H9 (cell line): Measurements from ENCODE around the gene STRIT1. TPM values are rescaled to one million over a fixed set of nuclear protein-coding genes. Genes with fewer than 3 reads are reported as not detected.

ENCODE experiments used
- DNase-seq: peaks from one replicate; pipeline ENCODE4 v3.0.0-alpha.2; 2017
- H2AFZ ChIP-seq: one replicate; pipeline ENCODE4 v1.6.1; 2013; ENCODE audit warnings: mild to moderate bottlenecking, low read length, control low read depth, moderate library complexity
- H2AK5ac ChIP-seq: 2 replicates; pipeline ENCODE4 v1.6.1; 2013; ENCODE audit warnings: low read length, control low read depth, mixed read lengths; ENCODE audit not compliant: insufficient read length
- H2BK120ac ChIP-seq: one replicate; pipeline ENCODE4 v1.6.1; 2013; ENCODE audit warnings: low read depth, mild to moderate bottlenecking, low read length, control low read depth, inconsistent platforms; ENCODE audit not compliant: poor library complexity, severe bottlenecking
- H2BK12ac ChIP-seq: 2 replicates; pipeline ENCODE4 v1.6.1; 2013; ENCODE audit warnings: low read length, control low read depth, mixed read lengths, low read depth; ENCODE audit not compliant: insufficient read length
- H2BK15ac ChIP-seq: 2 replicates; pipeline ENCODE4 v1.6.1; 2013; ENCODE audit warnings: low read depth, low read length, control low read depth
- H2BK20ac ChIP-seq: one replicate; pipeline ENCODE4 v1.6.1; 2013; ENCODE audit warnings: low read depth, mild to moderate bottlenecking, low read length, control low read depth, inconsistent platforms; ENCODE audit not compliant: poor library complexity, severe bottlenecking
- H2BK5ac ChIP-seq: 2 replicates; pipeline ENCODE4 v1.6.1; 2013; ENCODE audit warnings: low read length, control low read depth, mixed read lengths; ENCODE audit not compliant: insufficient read length
- H3K14ac ChIP-seq: 2 replicates; pipeline ENCODE4 v1.6.1; 2013; ENCODE audit warnings: low read length, control low read depth; ENCODE audit not compliant: insufficient read depth
- H3K18ac ChIP-seq: 2 replicates; pipeline ENCODE4 v1.6.1; 2013; ENCODE audit warnings: low read depth, mild to moderate bottlenecking, mixed read lengths, low read length, control low read depth; ENCODE audit not compliant: insufficient read length
- H3K23ac ChIP-seq: 2 replicates; pipeline ENCODE4 v1.6.1; 2013; ENCODE audit warnings: low read length, control low read depth, mixed read lengths, low read depth; ENCODE audit not compliant: insufficient read length
- H3K23me2 ChIP-seq: 2 replicates; pipeline ENCODE4 v1.6.1; 2013; ENCODE audit warnings: low read depth, mild to moderate bottlenecking, mixed read lengths, low read length, control low read depth; ENCODE audit not compliant: insufficient read length, poor library complexity, severe bottlenecking
- H3K27ac ChIP-seq: 2 replicates; pipeline ENCODE4 v1.5.1; 2013; ENCODE audit warnings: low read length, control low read depth, mixed read lengths, low read depth; ENCODE audit not compliant: insufficient read length
- H3K27me3 ChIP-seq: 2 replicates; pipeline ENCODE4 v1.6.1; 2013; ENCODE audit warnings: low read length, control low read depth, inconsistent platforms; ENCODE audit not compliant: insufficient read depth
- H3K4ac ChIP-seq: 2 replicates; pipeline ENCODE4 v1.6.1; 2013; ENCODE audit warnings: low read depth, mild to moderate bottlenecking, control low read depth, inconsistent platforms, low read length, moderate library complexity
- H3K4me1 ChIP-seq: 2 replicates; pipeline ENCODE4 v1.6.1; 2013; ENCODE audit warnings: low read length, control low read depth, inconsistent platforms; ENCODE audit not compliant: insufficient read depth
- H3K4me2 ChIP-seq: 2 replicates; pipeline ENCODE4 v1.6.1; 2013; ENCODE audit warnings: low read length, control low read depth, mixed read lengths; ENCODE audit not compliant: insufficient read length, insufficient read depth
- H3K56ac ChIP-seq: 2 replicates; pipeline ENCODE4 v1.6.1; 2013; ENCODE audit warnings: low read depth, mild to moderate bottlenecking, mixed read lengths, low read length, control low read depth; ENCODE audit not compliant: insufficient read length
- H3K79me1 ChIP-seq: 2 replicates; pipeline ENCODE4 v1.6.1; 2013; ENCODE audit warnings: low read depth, mild to moderate bottlenecking, moderate library complexity, low read length, control low read depth, inconsistent platforms; ENCODE audit not compliant: insufficient read depth, poor library complexity, severe bottlenecking
- H3K79me2 ChIP-seq: 2 replicates; pipeline ENCODE4 v1.6.1; 2013; ENCODE audit warnings: low read length, control low read depth, inconsistent platforms; ENCODE audit not compliant: insufficient read depth
- H3K9ac ChIP-seq: 2 replicates; pipeline ENCODE4 v1.6.1; 2013; ENCODE audit warnings: low read length, control low read depth, mixed read lengths; ENCODE audit not compliant: insufficient read length; ENCODE audit errors: extremely low read depth
- H3K9me3 ChIP-seq: one replicate; pipeline ENCODE4 v1.6.1; 2013; ENCODE audit warnings: low read depth, low read length, inconsistent platforms; ENCODE audit not compliant: control insufficient read depth
- H3T11ph ChIP-seq: one replicate; pipeline ENCODE4 v1.6.1; 2013; ENCODE audit warnings: mild to moderate bottlenecking, low read length, control low read depth, inconsistent platforms
- H4K20me1 ChIP-seq: one replicate; pipeline ENCODE4 v1.6.1; 2013; ENCODE audit not compliant: control insufficient read depth, insufficient read length, insufficient read depth
- H4K5ac ChIP-seq: 2 replicates; pipeline ENCODE4 v1.6.1; 2013; ENCODE audit warnings: low read depth, mild to moderate bottlenecking, mixed read lengths, low read length, control low read depth; ENCODE audit not compliant: insufficient read length
- H4K8ac ChIP-seq: replicated peaks from 2 replicates; pipeline ENCODE4 v1.6.1; 2013; ENCODE audit warnings: low read length, control low read depth, mixed read lengths, low read depth; ENCODE audit not compliant: insufficient read length
- H4K91ac ChIP-seq: 2 replicates; pipeline ENCODE4 v1.6.1; 2013; ENCODE audit warnings: low read depth, mild to moderate bottlenecking, moderate library complexity, mixed read lengths, low read length, control low read depth; ENCODE audit not compliant: insufficient read length
- H3K27ac Mint-ChIP-seq, 3 experiments: 2 replicates in 2 of 3; 3 replicates in 1 of 3; pipeline ENCODE4 v1.8.0; 2020 to 2021; ENCODE audit warnings: mixed read lengths in 3 of 3, mild to moderate bottlenecking in 1 of 3, moderate library complexity in 1 of 3
- H3K27me3 Mint-ChIP-seq: 2 replicates; pipeline ENCODE4 v1.8.0; 2021; ENCODE audit warnings: low read depth, mild to moderate bottlenecking, moderate library complexity, mixed read lengths
- H3K36me3 Mint-ChIP-seq, 3 experiments: 2 replicates in 2 of 3; 3 replicates in 1 of 3; pipeline ENCODE4 v1.8.0; 2020 to 2021; ENCODE audit warnings: low read depth in 3 of 3, mixed read lengths in 3 of 3; ENCODE audit not compliant: insufficient read depth in 1 of 3
- H3K4me1 Mint-ChIP-seq, 2 experiments: 2 replicates each; pipeline ENCODE4 v1.8.0; 2020; ENCODE audit warnings: mixed read lengths in 2 of 2
- H3K4me3 Mint-ChIP-seq, 2 experiments: 2 replicates in 1 of 2; 3 replicates in 1 of 2; pipeline ENCODE4 v1.8.0; 2020 to 2021; ENCODE audit warnings: mild to moderate bottlenecking in 2 of 2, mixed read lengths in 2 of 2, moderate library complexity in 1 of 2
- H3K9me3 Mint-ChIP-seq, 2 experiments: 2 replicates in 1 of 2; 3 replicates in 1 of 2; pipeline ENCODE4 v1.8.0; 2020; ENCODE audit warnings: mild to moderate bottlenecking in 2 of 2, mixed read lengths in 2 of 2, moderate library complexity in 1 of 2
- CTCF ChIP-seq: fragments of 200-600 bp; sonication (generic); conservative IDR thresholded peaks from 3 replicates; pipeline ENCODE4 v1.8.0; 2021; ENCODE audit warnings: antibody characterized with exemption, mild to moderate bottlenecking
- WGBS: extraction: QIAGEN DNeasy Blood & Tissue Kit; methylation state at CpG from one replicate; pipeline ENCODE4 v1.1.7; 2013; ENCODE audit warnings: missing lambda C conversion rate, low lambda C conversion rate, mixed read lengths; ENCODE audit not compliant: insufficient read length; ENCODE audit errors: extremely low coverage; 5-methylcytosine and 5-hydroxymethylcytosine counted together
- total RNA-seq: library from RNA; stranded (reverse); gene quantifications from 2 replicates; pipeline ENCODE4 v1.2.1, GENCODE V29; 2021

The STRIT1 gene
- total RNA-seq, 1 experiment from 2014 or later, result not detected

GRCh38 chr3:155252535-155252934 is 40.9 kb downstream of the STRIT1 start:
- Histone ChIP-seq H3K79me1 (no peaks in the 10 kb centered on the region), H2BK12ac (no peak overlapping the region), H4K91ac (no peak overlapping the region), H3K23ac (no peak overlapping the region), H4K8ac (no peak overlapping the region), H2BK15ac (no peak overlapping the region), H2BK5ac (no peak overlapping the region), H3K4ac (no peak overlapping the region), H2AFZ (no peak overlapping the region), H3K56ac (no peak overlapping the region), H3K27me3 (no peaks in the 10 kb centered on the region), H3K4me1 (no peaks in the 10 kb centered on the region), H3K9me3 (no peaks in the 10 kb centered on the region), H3K79me2 (no peaks in the 10 kb centered on the region), H2AK5ac (no peak overlapping the region), H3T11ph (no peak overlapping the region), H3K4me2 (no peak overlapping the region), H3K23me2 (no peaks in the 10 kb centered on the region), H4K20me1 (no peaks in the 10 kb centered on the region), H2BK120ac (no peak overlapping the region), H3K14ac (no peak overlapping the region; the same call in 1 of the 2 replicates), H3K9ac (no peak overlapping the region), H4K5ac (no peak overlapping the region), H3K27ac (no peak overlapping the region), H2BK20ac (no peak overlapping the region), H3K18ac (no peak overlapping the region)
- no peak overlapping the region for H3K27ac Mint-ChIP-seq
- no CpG with 5 or more reads among the region's 3 CpGs for WGBS
- TF ChIP-seq CTCF, result no peak
- DNase-seq, result no peak
- no peak overlapping the region for H3K4me3 Mint-ChIP-seq
- no peaks in the 10 kb centered on the region for H3K27me3 Mint-ChIP-seq
- no peaks in the 10 kb centered on the region for H3K9me3 Mint-ChIP-seq
- H3K4me1 Mint-ChIP-seq, result peaks cover 2 to 4% of the 10 kb centered on the region in 2 experiments; a peak in 2 of 4 replicates
- no peaks in the 10 kb centered on the region for H3K36me3 Mint-ChIP-seq
